ENCODE results near the gene SUN5. TPM values are rescaled to one million over a fixed set of nuclear protein-coding genes. Genes with fewer than 3 reads are reported as not detected.

Gene SUN5
- total RNA-seq, 1 experiment from 2014 or later: not detected

GRCh38 chr20:33022289-33022688 lies 18.1 kb upstream of the SUN5 start:
- no peaks in the 10 kb centered on the region for H3K4me1 ChIP-seq
- Mint-ChIP-seq H3K36me3 (ENCODE audit: insufficient read depth, unreplicated experiment) (no peaks in the 10 kb centered on the region), H3K4me3 (ENCODE audit: unreplicated experiment) (no peak overlapping the region), H3K9me3 (ENCODE audit: unreplicated experiment) (no peaks in the 10 kb centered on the region), H3K27ac (ENCODE audit: unreplicated experiment) (no peak overlapping the region), H3K4me1 (ENCODE audit: low read depth, unreplicated experiment) (no peaks in the 10 kb centered on the region), H3K27me3 (ENCODE audit: insufficient read depth, unreplicated experiment) (peaks cover 13% of the 10 kb centered on the region)
- H3K36me3 ChIP-seq (ENCODE audit: control insufficient read depth, insufficient read depth, low read length): no peaks in the 10 kb centered on the region
- TF ChIP-seq CTCF (IDR thresholded peaks at IDR 0.05; ENCODE audit: insufficient read depth in 1 of 2, low read depth in 1 of 2, low read length in 1 of 2, severe bottlenecking in 1 of 2, unreplicated experiment in 1 of 2): no peak
- CTCF ChIA-PET: no interaction called here
- no peaks in the 10 kb centered on the region for H3K9me3 ChIP-seq
- no peak for DNase-seq
- H3K27me3 ChIP-seq (replicated peaks; ENCODE audit: control insufficient read depth, insufficient read depth, low read length): peaks cover 2% of the 10 kb centered on the region
- intact Hi-C loops (cut with micrococcal nuclease; ENCODE audit: unreplicated experiment): no loop called here
- POLR2A ChIA-PET: no interaction called here
- no TSS peak for BruUV-seq (replicated peaks)
- H3K4me3 ChIP-seq (ENCODE audit: low read depth, low read length): no peak overlapping the region

DNA sequence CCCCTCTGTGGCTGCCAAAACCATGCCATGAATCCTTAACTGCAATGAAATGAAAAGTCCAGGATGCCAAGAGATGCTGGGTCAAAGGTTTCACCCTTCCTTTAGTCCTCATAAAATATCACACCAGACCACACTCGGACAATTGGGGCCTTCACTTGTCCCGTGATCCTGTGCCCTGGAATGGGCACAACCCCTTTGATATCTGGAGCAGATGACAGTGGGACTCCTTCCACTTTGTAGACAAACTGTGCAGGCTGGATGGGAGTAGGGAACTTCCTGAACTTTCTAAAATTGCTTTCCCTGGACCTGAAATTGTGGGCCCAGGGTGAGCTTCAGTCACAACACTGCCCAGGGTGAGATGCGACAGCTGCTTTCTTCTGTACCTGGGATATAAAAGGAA lies 17.6 kb upstream of the SUN5 start:
- ChIA-PET POLR2A (no interaction called here), CTCF (no interaction called here)
- no peak for DNase-seq
- Histone ChIP-seq H3K36me3 (ENCODE audit: control insufficient read depth, insufficient read depth, low read length) (no peaks in the 10 kb centered on the region), H3K4me1 (no peaks in the 10 kb centered on the region), H3K4me3 (ENCODE audit: low read depth, low read length) (no peak overlapping the region), H3K9me3 (no peaks in the 10 kb centered on the region), H3K27me3 (replicated peaks; ENCODE audit: control insufficient read depth, insufficient read depth, low read length) (peaks cover 2% of the 10 kb centered on the region)
- H3K4me3 Mint-ChIP-seq (ENCODE audit: unreplicated experiment): no peak overlapping the region
- BruUV-seq (replicated peaks): no TSS peak
- H3K27ac Mint-ChIP-seq (ENCODE audit: unreplicated experiment): no peak overlapping the region
- H3K36me3 Mint-ChIP-seq (ENCODE audit: insufficient read depth, unreplicated experiment): no peaks in the 10 kb centered on the region
- H3K4me1 Mint-ChIP-seq (ENCODE audit: low read depth, unreplicated experiment): no peaks in the 10 kb centered on the region
- H3K9me3 Mint-ChIP-seq (ENCODE audit: unreplicated experiment): no peaks in the 10 kb centered on the region
- H3K27me3 Mint-ChIP-seq (ENCODE audit: insufficient read depth, unreplicated experiment): peaks cover 13% of the 10 kb centered on the region
- no peak for TF ChIP-seq CTCF (IDR thresholded peaks at IDR 0.05; ENCODE audit: insufficient read depth in 1 of 2, low read depth in 1 of 2, low read length in 1 of 2, severe bottlenecking in 1 of 2, unreplicated experiment in 1 of 2)
- intact Hi-C loops (cut with micrococcal nuclease; ENCODE audit: unreplicated experiment): no loop called here

DNA sequence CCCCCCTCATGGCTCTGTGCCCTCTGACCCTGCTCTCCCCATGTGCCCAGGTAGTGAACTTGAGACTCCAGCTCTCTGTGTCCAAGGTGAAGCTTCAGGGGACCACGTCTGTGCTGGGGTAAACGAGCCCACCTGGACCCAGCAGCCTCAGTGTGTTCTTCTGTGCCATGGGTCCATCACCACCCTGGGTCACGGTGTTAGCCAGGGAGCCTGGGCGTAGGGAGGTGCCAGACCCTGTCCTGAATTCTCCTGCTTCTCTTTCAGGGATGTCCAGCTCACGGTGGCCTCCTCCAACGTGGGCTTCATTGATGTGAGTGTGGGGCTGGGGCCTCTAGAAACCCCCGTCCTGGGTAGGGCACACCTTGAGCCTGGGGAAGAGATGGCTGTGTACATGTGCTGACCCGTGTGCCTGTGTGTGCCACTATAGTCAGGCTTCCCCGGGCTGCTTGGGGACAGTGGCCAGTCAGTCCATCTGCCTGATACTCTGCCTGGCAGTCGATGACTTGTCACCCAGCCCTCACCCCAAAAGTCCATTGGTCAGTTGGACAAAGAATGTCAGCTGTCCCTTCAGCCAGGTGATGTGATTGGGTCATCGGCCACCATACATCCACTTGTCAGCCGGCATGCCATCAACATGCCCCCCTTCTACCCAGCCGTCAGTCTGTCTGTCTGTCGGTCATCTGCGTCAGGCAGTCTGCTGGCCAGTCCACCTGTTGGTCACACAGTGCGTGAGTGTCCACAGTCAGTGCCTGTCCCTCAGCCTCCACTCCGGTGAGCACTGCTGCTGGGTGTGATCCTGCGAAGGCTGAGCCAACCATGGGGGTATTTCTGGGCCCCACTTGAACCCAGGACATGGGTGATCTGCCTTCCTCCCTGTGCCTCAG lies 16.3 kb upstream of the SUN5 start:
- Histone ChIP-seq H3K36me3 (ENCODE audit: control insufficient read depth, insufficient read depth, low read length) (no peaks in the 10 kb centered on the region), H3K4me3 (ENCODE audit: low read depth, low read length) (no peak overlapping the region), H3K4me1 (no peaks in the 10 kb centered on the region), H3K9me3 (no peaks in the 10 kb centered on the region), H3K27me3 (replicated peaks; ENCODE audit: control insufficient read depth, insufficient read depth, low read length) (peaks cover 4% of the 10 kb centered on the region)
- intact Hi-C loops (cut with micrococcal nuclease; ENCODE audit: unreplicated experiment): no loop called here
- H3K4me1 Mint-ChIP-seq (ENCODE audit: low read depth, unreplicated experiment): no peaks in the 10 kb centered on the region
- ChIA-PET CTCF (interaction anchor here (0.6 kb wide), 1 partner anchor 111 kb away, joined by 3 read pairs; no protein-coding TSS in a partner anchor), POLR2A (no interaction called here)
- TF ChIP-seq CTCF (IDR thresholded peaks at IDR 0.05; ENCODE audit: insufficient read depth in 1 of 2, low read depth in 1 of 2, low read length in 1 of 2, severe bottlenecking in 1 of 2, unreplicated experiment in 1 of 2): no peak
- no peak overlapping the region for H3K27ac Mint-ChIP-seq (ENCODE audit: unreplicated experiment)
- BruUV-seq (replicated peaks): no TSS peak
- peaks cover 23% of the 10 kb centered on the region for H3K27me3 Mint-ChIP-seq (ENCODE audit: insufficient read depth, unreplicated experiment)
- no peak overlapping the region for H3K4me3 Mint-ChIP-seq (ENCODE audit: unreplicated experiment)
- no peak for DNase-seq
- H3K36me3 Mint-ChIP-seq (ENCODE audit: insufficient read depth, unreplicated experiment): no peaks in the 10 kb centered on the region
- H3K9me3 Mint-ChIP-seq (ENCODE audit: unreplicated experiment): no peaks in the 10 kb centered on the region
